ENCODE data around the gene CALCB. TPM values are rescaled to one million over a fixed set of nuclear protein-coding genes. Genes with fewer than 3 reads are reported as not detected.
"Not testable (repeated sequence)": the region's sequence is repeated elsewhere in the genome, so short reads cannot be mapped to it uniquely, and the experiment has no call there.

CALCB gene
- total and polyA plus RNA-seq, 7 donors, result 0.10 to 29.1 (median 0.79) TPM; not detected in 3

- ATAC-seq (no peak), DNase-seq (peak in 1 of 2 donors; percentile 46)
- no peaks in the 10 kb centered on the region for H3K4me1 ChIP-seq
- H3K27ac ChIP-seq, result no peak overlapping the region
- H3K9me3 ChIP-seq, result no peaks in the 10 kb centered on the region
- WGBS, 3 donors, result 54 to 65% (median 62%) methylated on average over 5 of the region's 5 CpGs
- intact Hi-C loops (cut with DNase I), result no loop called here
- no peak for TF ChIP-seq CTCF (IDR thresholded peaks at IDR 0.05)
- H3K4me3 ChIP-seq, result no peak overlapping the region
- peaks cover 0 to 6% (median 3%) of the 10 kb centered on the region in 3 donors for H3K27me3 ChIP-seq (ENCODE audit: insufficient read depth in 3 of 3, low read length in 2 of 3)
- no peaks in the 10 kb centered on the region for H3K36me3 ChIP-seq (ENCODE audit: insufficient read depth in 1 of 2, low read depth in 1 of 2)
Observed at GRCh38 chr11:15034687-15035267, 38.6 kb upstream of the CALCB start.

GRCh38 chr11:15035283-15035682 is 38.1 kb upstream of the CALCB start:
- DNase-seq (no peak), ATAC-seq (no peak)
- no peak overlapping the region for H3K27ac ChIP-seq
- intact Hi-C loops (cut with DNase I), result no loop called here
- H3K4me1 ChIP-seq, result no peaks in the 10 kb centered on the region
- H3K27me3 ChIP-seq (ENCODE audit: insufficient read depth in 3 of 3, low read length in 2 of 3), result peaks cover 0 to 6% (median 3%) of the 10 kb centered on the region in 3 donors
- no peak for TF ChIP-seq CTCF (IDR thresholded peaks at IDR 0.05)
- no peak overlapping the region for H3K4me3 ChIP-seq
- no peaks in the 10 kb centered on the region for H3K9me3 ChIP-seq
- WGBS, 3 donors, result 30 to 47% (median 42%) methylated on average over 12 of the region's 12 CpGs
- no peaks in the 10 kb centered on the region for H3K36me3 ChIP-seq (ENCODE audit: insufficient read depth in 1 of 2, low read depth in 1 of 2)

- H3K4me3 ChIP-seq, result no peak overlapping the region
- TF ChIP-seq CTCF (IDR thresholded peaks at IDR 0.05), result peak; percentile 5
- DNase-seq (no peak), ATAC-seq (no peak)
- no peak overlapping the region for H3K27ac ChIP-seq
- H3K4me1 ChIP-seq, result no peaks in the 10 kb centered on the region
- no peaks in the 10 kb centered on the region for H3K9me3 ChIP-seq
- peaks cover 0 to 6% (median 0%) of the 10 kb centered on the region in 3 donors for H3K27me3 ChIP-seq (ENCODE audit: insufficient read depth in 3 of 3, low read length in 2 of 3)
- 78 to 94% (median 86%) methylated on average over 2 of the region's 2 CpGs for WGBS, 3 donors
- intact Hi-C loops (cut with DNase I), result no loop called here
- no peaks in the 10 kb centered on the region for H3K36me3 ChIP-seq (ENCODE audit: insufficient read depth in 1 of 2, low read depth in 1 of 2)
Observed at GRCh38 chr11:15038963-15039362, 34.4 kb upstream of the CALCB start.

- H3K4me3 ChIP-seq, result no peak overlapping the region
- ATAC-seq (no peak), DNase-seq (no peak)
- no peak overlapping the region for H3K27ac ChIP-seq
- H3K36me3 ChIP-seq (ENCODE audit: insufficient read depth in 1 of 2, low read depth in 1 of 2), result no peaks in the 10 kb centered on the region
- no peaks in the 10 kb centered on the region for H3K4me1 ChIP-seq
- H3K27me3 ChIP-seq (ENCODE audit: insufficient read depth in 3 of 3, low read length in 2 of 3), result no peaks in the 10 kb centered on the region
- H3K9me3 ChIP-seq, result no peaks in the 10 kb centered on the region
- TF ChIP-seq CTCF (IDR thresholded peaks at IDR 0.05), result no peak
- intact Hi-C loops (cut with DNase I), result no loop called here
Observed at GRCh38 chr11:15045209-15045608, 28.2 kb upstream of the CALCB start.

- H3K4me3 ChIP-seq, result no peak overlapping the region
- no peaks in the 10 kb centered on the region for H3K36me3 ChIP-seq (ENCODE audit: insufficient read depth in 1 of 2, low read depth in 1 of 2)
- no peak for TF ChIP-seq CTCF (IDR thresholded peaks at IDR 0.05)
- H3K27me3 ChIP-seq (ENCODE audit: insufficient read depth in 3 of 3, low read length in 2 of 3), result no peaks in the 10 kb centered on the region
- ATAC-seq (no peak), DNase-seq (no peak)
- H3K27ac ChIP-seq, result no peak overlapping the region
- intact Hi-C loops (cut with DNase I), result no loop called here
- H3K4me1 ChIP-seq, result no peaks in the 10 kb centered on the region
- no peaks in the 10 kb centered on the region for H3K9me3 ChIP-seq
- WGBS, 3 donors, result 33 to 51% (median 51%) methylated on average over 2 of the region's 2 CpGs
Observed at GRCh38 chr11:15045891-15046290, 27.5 kb upstream of the CALCB start.

GRCh38 chr11:15046673-15047072 is 26.7 kb upstream of the CALCB start:
- intact Hi-C loops (cut with DNase I); DNase-seq; H3K27me3 ChIP-seq (ENCODE audit: insufficient read depth in 3 of 3, low read length in 2 of 3); H3K4me3 ChIP-seq; H3K36me3 ChIP-seq (ENCODE audit: insufficient read depth in 1 of 2, low read depth in 1 of 2); H3K4me1 ChIP-seq; H3K9me3 ChIP-seq; H3K27ac ChIP-seq; ATAC-seq: not testable (repeated sequence)
- 88 to 94% (median 90%) methylated on average over 3 of the region's 3 CpGs for WGBS, 3 donors

Data from psoas muscle (tissue), 8 donors.